ENCODE data around the gene ZNF283.
"Not testable (repeated sequence)": the region's sequence is repeated elsewhere in the genome, so short reads cannot be mapped to it uniquely, and the experiment has no call there.

ZNF283 gene

GRCh38 chr19:43848821-43849220 lies 21.7 kb downstream of the ZNF283 start:
- TF ChIP-seq CTCF (IDR thresholded peaks at IDR 0.05; ENCODE audit: low read depth, low read length) (no peak), MAX (IDR thresholded peaks at IDR 0.05; ENCODE audit: low read depth, low read length) (no peak), MYC (IDR thresholded peaks at IDR 0.05; ENCODE audit: low read depth, low read length) (no peak), POLR2A (IDR thresholded peaks at IDR 0.05; ENCODE audit: extremely low read depth, insufficient read length) (no peak)
- no peak overlapping the region for H3K4me3 ChIP-seq (ENCODE audit: low read depth, low read length)

GRCh38 chr19:43858174-43858573 lies 31.1 kb downstream of the ZNF283 start:
- H3K4me3 ChIP-seq (ENCODE audit: low read depth, low read length): no peak overlapping the region
- no peak for DNase-seq (ENCODE audit: low read depth)
- TF ChIP-seq CTCF (IDR thresholded peaks at IDR 0.05; ENCODE audit: low read depth, low read length) (no peak), MAX (IDR thresholded peaks at IDR 0.05; ENCODE audit: low read depth, low read length) (no peak), POLR2A (IDR thresholded peaks at IDR 0.05; ENCODE audit: extremely low read depth, insufficient read length) (no peak), MYC (IDR thresholded peaks at IDR 0.05; ENCODE audit: low read depth, low read length) (no peak)

More at GRCh38 chr19:43848821-43849220, 21.7 kb downstream of the ZNF283 start:
- DNase-seq (ENCODE audit: low read depth): no peak

- not testable (repeated sequence) for H3K4me3 ChIP-seq (ENCODE audit: low read depth, low read length); DNase-seq (ENCODE audit: low read depth)
Measured at GRCh38 chr19:43866923-43867322, 39.8 kb downstream of the ZNF283 start.

- TF ChIP-seq MYC (IDR thresholded peaks at IDR 0.05; ENCODE audit: low read depth, low read length) (no peak), CTCF (IDR thresholded peaks at IDR 0.05; ENCODE audit: low read depth, low read length) (no peak), MAX (IDR thresholded peaks at IDR 0.05; ENCODE audit: low read depth, low read length) (no peak), POLR2A (IDR thresholded peaks at IDR 0.05; ENCODE audit: extremely low read depth, insufficient read length) (no peak)
- no peak for DNase-seq (ENCODE audit: low read depth)
Measured at GRCh38 chr19:43872547-43873336, 45.6 kb downstream of the ZNF283 start.

GRCh38 chr19:43880483-43880882 lies 53.4 kb downstream of the ZNF283 start:
- no peak for DNase-seq (ENCODE audit: low read depth)
- H3K4me3 ChIP-seq (ENCODE audit: low read depth, low read length): no peak overlapping the region
- TF ChIP-seq CTCF (IDR thresholded peaks at IDR 0.05; ENCODE audit: low read depth, low read length) (no peak), MYC (IDR thresholded peaks at IDR 0.05; ENCODE audit: low read depth, low read length) (no peak), POLR2A (IDR thresholded peaks at IDR 0.05; ENCODE audit: extremely low read depth, insufficient read length) (no peak), MAX (IDR thresholded peaks at IDR 0.05; ENCODE audit: low read depth, low read length) (no peak)

More at GRCh38 chr19:43872547-43873336, 45.6 kb downstream of the ZNF283 start:
- H3K4me3 ChIP-seq (ENCODE audit: low read depth, low read length): no peak overlapping the region

GRCh38 chr19:43883864-43884263 lies 56.7 kb downstream of the ZNF283 start, which contains the start of gene ZNF404:
Gene ZNF404, minus strand, starts transcription at chr19:43883964.
- DNase-seq (ENCODE audit: low read depth): no peak
- no peak for TF ChIP-seq MYC (IDR thresholded peaks at IDR 0.05; ENCODE audit: low read depth, low read length)
- TF ChIP-seq POLR2A (IDR thresholded peaks at IDR 0.05; ENCODE audit: extremely low read depth, insufficient read length): no peak
- TF ChIP-seq MAX (IDR thresholded peaks at IDR 0.05; ENCODE audit: low read depth, low read length): no peak
- no peak for TF ChIP-seq CTCF (IDR thresholded peaks at IDR 0.05; ENCODE audit: low read depth, low read length)
- no peak within 1 kb of the TSS for H3K4me3 ChIP-seq (ENCODE audit: low read depth, low read length)
